Neural crest cell (in vitro differentiated cells): ENCODE results near the gene PCID2. TPM values are rescaled to one million over a fixed set of nuclear protein-coding genes. Genes with fewer than 3 reads are reported as not detected.

Experiments
- DNase-seq: peaks from one replicate; pipeline ENCODE4 v3.0.0; 2021; ENCODE audit warnings: low read depth, mixed read lengths, low spot score
- H3K27ac Mint-ChIP-seq: one replicate; pipeline ENCODE4 v1.8.0; 2021; ENCODE audit warnings: mild to moderate bottlenecking, mixed read lengths; ENCODE audit not compliant: unreplicated experiment
- H3K27me3 Mint-ChIP-seq: 2 replicates; pipeline ENCODE4 v1.8.0; 2021; ENCODE audit warnings: low read depth, mild to moderate bottlenecking, mixed read lengths
- H3K36me3 Mint-ChIP-seq: 2 replicates; pipeline ENCODE4 v1.8.0; 2021; ENCODE audit warnings: low read depth, mild to moderate bottlenecking, mixed read lengths
- H3K4me1 Mint-ChIP-seq: 2 replicates; pipeline ENCODE4 v1.8.0; 2021; ENCODE audit warnings: mixed read lengths
- H3K4me3 Mint-ChIP-seq: one replicate; pipeline ENCODE4 v1.8.0; 2021; ENCODE audit warnings: mild to moderate bottlenecking, mixed read lengths
- H3K9me3 Mint-ChIP-seq: 2 replicates; pipeline ENCODE4 v1.8.0; 2021; ENCODE audit warnings: mixed read lengths
- CTCF ChIP-seq: fragments of 200-600 bp; sonication (generic); conservative IDR thresholded peaks from 2 replicates; pipeline ENCODE4 v1.5.0; 2021; ENCODE audit warnings: antibody characterized with exemption, mild to moderate bottlenecking
- total RNA-seq: library from RNA; stranded (reverse); gene quantifications from 2 replicates; pipeline ENCODE4 v1.2.1, GENCODE V29; 2021

PCID2 gene
- total RNA-seq, 1 donor from 2014 or later = 60.4 TPM

- Mint-ChIP-seq H3K27ac (no peak overlapping the region), H3K9me3 (no peaks in the 10 kb centered on the region), H3K27me3 (peaks cover 8% of the 10 kb centered on the region), H3K4me1 (no peaks in the 10 kb centered on the region), H3K4me3 (no peak overlapping the region), H3K36me3 (no peaks in the 10 kb centered on the region)
- no peak for DNase-seq
- no peak for TF ChIP-seq CTCF
Observed at GRCh38 chr13:113146750-113147149, 61.7 kb downstream of the PCID2 start.

GRCh38 chr13:113145911-113146598 lies 62.4 kb downstream of the PCID2 start:
- TF ChIP-seq CTCF = no peak
- no peaks in the 10 kb centered on the region for H3K9me3 Mint-ChIP-seq

GRCh38 chr13:113145496-113145895 lies 63.0 kb downstream of the PCID2 start:
- H3K4me1 Mint-ChIP-seq = no peaks in the 10 kb centered on the region
- no peak overlapping the region for H3K4me3 Mint-ChIP-seq
- no peaks in the 10 kb centered on the region for H3K27me3 Mint-ChIP-seq
- no peaks in the 10 kb centered on the region for H3K36me3 Mint-ChIP-seq
- no peak overlapping the region for H3K27ac Mint-ChIP-seq
- TF ChIP-seq CTCF = no peak
- DNase-seq = no peak
- H3K9me3 Mint-ChIP-seq = no peaks in the 10 kb centered on the region

More at GRCh38 chr13:113145911-113146598, 62.4 kb downstream of the PCID2 start:
- no peaks in the 10 kb centered on the region for H3K36me3 Mint-ChIP-seq
- H3K4me3 Mint-ChIP-seq = no peak overlapping the region
- H3K27ac Mint-ChIP-seq = no peak overlapping the region
- H3K27me3 Mint-ChIP-seq = peaks cover 3% of the 10 kb centered on the region
- DNase-seq = no peak
- H3K4me1 Mint-ChIP-seq = no peaks in the 10 kb centered on the region

GRCh38 chr13:113144255-113144629 lies 64.2 kb downstream of the PCID2 start:
- Mint-ChIP-seq H3K4me1 (no peaks in the 10 kb centered on the region), H3K36me3 (no peaks in the 10 kb centered on the region), H3K4me3 (no peak overlapping the region), H3K9me3 (no peaks in the 10 kb centered on the region), H3K27ac (no peak overlapping the region), H3K27me3 (no peaks in the 10 kb centered on the region)
- no peak for DNase-seq
- no peak for TF ChIP-seq CTCF

- Mint-ChIP-seq H3K9me3 (no peaks in the 10 kb centered on the region), H3K4me3 (no peak overlapping the region), H3K27ac (no peak overlapping the region), H3K27me3 (no peaks in the 10 kb centered on the region), H3K36me3 (no peaks in the 10 kb centered on the region), H3K4me1 (no peaks in the 10 kb centered on the region)
- no peak for DNase-seq
- TF ChIP-seq CTCF = no peak
Observed at GRCh38 chr13:113143466-113144254, 64.8 kb downstream of the PCID2 start.
